ENCODE measurements around the gene SLC9A9.

- TF ChIP-seq CTCF (IDR thresholded peaks at IDR 0.05) (no peak), POLR2AphosphoS5 (IDR thresholded peaks at IDR 0.05) (no peak), POLR2A (IDR thresholded peaks at IDR 0.05) (no peak), EP300 (IDR thresholded peaks at IDR 0.05) (no peak)
Measured at GRCh38 chr3:143224716-143225115, 623.6 kb downstream of the SLC9A9 start.

Data from gastroesophageal sphincter (tissue), 3 donors.